A549 (cell line): ENCODE measurements around the gene MLANA. TPM values are rescaled to one million over a fixed set of nuclear protein-coding genes. Genes with fewer than 3 reads are reported as not detected.

Experiments
- ATAC-seq, 2 experiments: fragments of 200-7000 bp in 1 of 2; fragments of >200 bp in 1 of 2; cut with Nextera tagmentation in 1 of 2; cut with Tn5 transposase in 1 of 2; 3 replicates each; pipeline versions ENCODE4 v1.8.0 to v1.9.1; 2018 to 2020; ENCODE audit warnings: mild to moderate bottlenecking in 1 of 2, moderate library complexity in 1 of 2
- CTCF ChIA-PET: fragments of 300-600 bp; sonication (Branson Sonifier 250); formaldehyde crosslinking; extraction: SDS; loops from one replicate; lab custom pipeline; 2021; ENCODE audit warnings: antibody characterized with exemption, inconsistent platforms; lab: Yijun Ruan, JAX
- POLR2A ChIA-PET: fragments of 350-600 bp; formaldehyde crosslinking; extraction: SDS; loops from one replicate; lab custom pipeline; 2021; ENCODE audit warnings: antibody characterized with exemption, inconsistent platforms; lab: Yijun Ruan, JAX
- DNase-seq, 2 experiments: peaks; one replicate each; pipeline versions ENCODE4 v3.0.0 to v3.0.0-alpha.2; 2011 to 2016; ENCODE audit warnings: low read depth in 1 of 2, low spot score in 1 of 2
- FAIRE-seq: peaks from 2 replicates; lab custom pipeline; 2011; peaks lifted over from hg19 to GRCh38; lab: Jason Lieb, UNC
- H3K27ac ChIP-seq, 2 experiments: fragments of >200 bp; sonication (Bioruptor Twin); formaldehyde crosslinking; 3 replicates each; pipeline ENCODE4 v1.5.1; 2016 to 2017
- H3K4me1 ChIP-seq: fragments of >200 bp; sonication (Bioruptor Twin); formaldehyde crosslinking; 3 replicates; pipeline ENCODE4 v1.6.1; 2016
- H3K4me2 ChIP-seq: fragments of >200 bp; sonication (Bioruptor Twin); formaldehyde crosslinking; 3 replicates; pipeline ENCODE4 v1.6.1; 2016
- H3K4me3 ChIP-seq: fragments of >200 bp; sonication (Bioruptor Twin); formaldehyde crosslinking; 3 replicates; pipeline ENCODE4 v1.5.1; 2016
- H3K9me3 ChIP-seq: fragments of >200 bp; sonication (Bioruptor Twin); formaldehyde crosslinking; 3 replicates; pipeline ENCODE4 v1.6.1; 2016
- CBX2 ChIP-seq: fragments of 200-600 bp; sonication (generic); IDR thresholded peaks from 2 replicates; pipeline ENCODE4 v1.6.1; 2016; ENCODE audit warnings: low read depth, mild to moderate bottlenecking, borderline replicate concordance
- CEBPB ChIP-seq, 2 experiments: fragments of >200 bp in 1 of 2; sonication (Bioruptor Twin) in 1 of 2; formaldehyde crosslinking in 1 of 2; IDR thresholded peaks; 2 replicates each; pipeline ENCODE4 v1.6.1; 2012 to 2016
- EP300 ChIP-seq, 2 experiments: fragments of >200 bp; sonication (Bioruptor Twin); formaldehyde crosslinking; IDR thresholded peaks; 2 replicates in 1 of 2; 3 replicates in 1 of 2; pipeline ENCODE4 v1.6.1; 2016 to 2017
- HEYL ChIP-seq: fragments of 250-450 bp; sonication (Bioruptor Pico); IDR thresholded peaks from 2 replicates; pipeline ENCODE4 v1.8.0; 2021; ENCODE audit warnings: mild to moderate bottlenecking, moderate library complexity
- JUN ChIP-seq, 2 experiments: fragments of >200 bp; sonication (Bioruptor Twin); formaldehyde crosslinking; IDR thresholded peaks; 2 replicates in 1 of 2; 3 replicates in 1 of 2; pipeline ENCODE4 v1.6.1; 2016 to 2017
- MAFK ChIP-seq: fragments of 450-650 bp; IDR thresholded peaks from 2 replicates; pipeline ENCODE4 v1.6.1; 2014; ENCODE audit not compliant: partially characterized antibody
- MAZ ChIP-seq: fragments of 150-350 bp; IDR thresholded peaks from 2 replicates; pipeline ENCODE4 v1.6.1; 2014; ENCODE audit warnings: antibody characterized with exemption, low read depth, low read length, borderline replicate concordance
- MYC ChIP-seq: IDR thresholded peaks from 2 replicates; pipeline ENCODE4 v1.6.1; 2012; ENCODE audit warnings: mild to moderate bottlenecking, inconsistent platforms, low read length, improper control_type of control experiment, borderline replicate concordance
- NPAS2 ChIP-seq: fragments of 250-450 bp; sonication (Bioruptor Pico); IDR thresholded peaks from 2 replicates; pipeline ENCODE4 v1.8.0; 2022; ENCODE audit warnings: mild to moderate bottlenecking, moderate library complexity, borderline replicate concordance
- NR3C1 ChIP-seq: fragments of >200 bp; sonication (Bioruptor Twin); formaldehyde crosslinking; IDR thresholded peaks from 3 replicates; pipeline ENCODE4 v1.6.1; 2017
- POLR2AphosphoS2 ChIP-seq: conservative IDR thresholded peaks from 2 replicates; pipeline ENCODE4 v1.6.1; 2012; ENCODE audit warnings: low read length, improper control_type of control experiment, inconsistent platforms
- RAD21 ChIP-seq, 2 experiments: fragments of >200 bp in 1 of 2; sonication (Bioruptor Twin) in 1 of 2; formaldehyde crosslinking in 1 of 2; IDR thresholded peaks in 1 of 2; conservative IDR thresholded peaks in 1 of 2; 2 replicates in 1 of 2; 3 replicates in 1 of 2; pipeline ENCODE4 v1.6.1; 2012 to 2018; ENCODE audit warnings: inconsistent platforms in 1 of 2
- RCOR1 ChIP-seq: fragments of 150-350 bp; IDR thresholded peaks from 2 replicates; pipeline ENCODE4 v1.6.1; 2014; ENCODE audit warnings: antibody characterized with exemption, low read length, low read depth
- WGBS: methylation state at CpG from one replicate; pipeline ENCODE4 v1.1.6; 2017; ENCODE audit errors: missing lambda C conversion rate; 5-methylcytosine and 5-hydroxymethylcytosine counted together
- polyA plus RNA-seq, 4 experiments: library from polyadenylated mRNA; depleted of rRNA in 3 of 4; stranded (reverse); fragments of >200 nt; fragmentation: RNase III in 1 of 4; extraction: RNeasy Plus Mini Kit Qiagen cat#74134 plus additional on column Dnase treatment in 1 of 4; gene quantifications; 2 replicates in 3 of 4; 3 replicates in 1 of 4; pipeline ENCODE4 v1.2.3, GENCODE V29; 2011 to 2017
- TF ChIP-seq, protein P1 (sequence below): IDR thresholded peaks from 2 replicates; pipeline ENCODE4 v1.6.1; 2012; ENCODE audit warnings: low read depth, borderline replicate concordance
- TF ChIP-seq, protein P2 (sequence below): fragments of 200-600 bp; sonication (generic); IDR thresholded peaks from 2 replicates; pipeline ENCODE4 v1.6.1; 2016; ENCODE audit warnings: antibody characterized with exemption, mild to moderate bottlenecking, moderate library complexity
- TF ChIP-seq, protein P3 (sequence below): fragments of >200 bp; sonication (Bioruptor Twin); formaldehyde crosslinking; IDR thresholded peaks from 3 replicates; pipeline ENCODE4 v1.6.1; 2016
- TF ChIP-seq, protein P4 (sequence below): fragments of 450-650 bp; IDR thresholded peaks from 2 replicates; pipeline ENCODE4 v1.6.1; 2014; ENCODE audit warnings: antibody characterized with exemption
- TF ChIP-seq, protein P5 (sequence below): IDR thresholded peaks from 2 replicates; pipeline ENCODE4 v1.6.1; 2012
- TF ChIP-seq, protein P6 (sequence below): fragments of 150-350 bp; IDR thresholded peaks from 2 replicates; pipeline ENCODE4 v1.6.1; 2014; ENCODE audit warnings: low read depth, mild to moderate bottlenecking, low read length

The MLANA gene
- polyA plus RNA-seq, 2 of the 4 experiments (the other 2 are of a cell fraction): not detected

DNA sequence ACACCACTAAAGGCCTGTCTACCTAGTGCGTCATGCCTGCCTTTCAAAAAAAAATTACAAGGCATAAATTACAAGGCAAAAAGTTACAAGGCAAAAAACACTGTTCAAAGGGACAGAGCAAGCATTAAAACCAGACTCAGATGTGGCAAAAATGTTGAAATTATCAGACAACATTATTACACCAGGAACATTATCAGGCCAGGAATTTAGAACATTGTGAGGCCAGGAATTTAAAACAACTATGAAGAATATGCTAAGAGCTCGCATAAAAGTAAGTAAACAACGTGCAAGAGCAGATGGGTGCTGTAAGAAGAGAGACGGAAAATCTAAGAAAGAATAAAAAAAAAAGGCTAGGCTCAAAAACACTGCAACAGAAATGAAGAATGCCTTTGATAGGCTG is 18.2 kb upstream of the MLANA start:
- no peak overlapping the region for H3K27ac ChIP-seq
- no peak overlapping the region for H3K4me3 ChIP-seq
- POLR2A ChIA-PET: no interaction called here
- no peak for DNase-seq
- no peaks in the 10 kb centered on the region for H3K9me3 ChIP-seq
- TF ChIP-seq HEYL (CRISPR knock-in tag) (no peak), CEBPB (IDR thresholded peaks at IDR 0.05) (no peak), POLR2AphosphoS2 (no peak), RCOR1 (no peak), JUN (IDR thresholded peaks at IDR 0.05) (no peak), EP300 (IDR thresholded peaks at IDR 0.05) (no peak), NR3C1 (no peak), MAFK (no peak), MAZ (no peak), NPAS2 (CRISPR knock-in tag) (no peak)
- TF ChIP-seq, protein P1, sequence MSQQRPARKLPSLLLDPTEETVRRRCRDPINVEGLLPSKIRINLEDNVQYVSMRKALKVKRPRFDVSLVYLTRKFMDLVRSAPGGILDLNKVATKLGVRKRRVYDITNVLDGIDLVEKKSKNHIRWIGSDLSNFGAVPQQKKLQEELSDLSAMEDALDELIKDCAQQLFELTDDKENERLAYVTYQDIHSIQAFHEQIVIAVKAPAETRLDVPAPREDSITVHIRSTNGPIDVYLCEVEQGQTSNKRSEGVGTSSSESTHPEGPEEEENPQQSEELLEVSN: no peak
- TF ChIP-seq, protein P2, sequence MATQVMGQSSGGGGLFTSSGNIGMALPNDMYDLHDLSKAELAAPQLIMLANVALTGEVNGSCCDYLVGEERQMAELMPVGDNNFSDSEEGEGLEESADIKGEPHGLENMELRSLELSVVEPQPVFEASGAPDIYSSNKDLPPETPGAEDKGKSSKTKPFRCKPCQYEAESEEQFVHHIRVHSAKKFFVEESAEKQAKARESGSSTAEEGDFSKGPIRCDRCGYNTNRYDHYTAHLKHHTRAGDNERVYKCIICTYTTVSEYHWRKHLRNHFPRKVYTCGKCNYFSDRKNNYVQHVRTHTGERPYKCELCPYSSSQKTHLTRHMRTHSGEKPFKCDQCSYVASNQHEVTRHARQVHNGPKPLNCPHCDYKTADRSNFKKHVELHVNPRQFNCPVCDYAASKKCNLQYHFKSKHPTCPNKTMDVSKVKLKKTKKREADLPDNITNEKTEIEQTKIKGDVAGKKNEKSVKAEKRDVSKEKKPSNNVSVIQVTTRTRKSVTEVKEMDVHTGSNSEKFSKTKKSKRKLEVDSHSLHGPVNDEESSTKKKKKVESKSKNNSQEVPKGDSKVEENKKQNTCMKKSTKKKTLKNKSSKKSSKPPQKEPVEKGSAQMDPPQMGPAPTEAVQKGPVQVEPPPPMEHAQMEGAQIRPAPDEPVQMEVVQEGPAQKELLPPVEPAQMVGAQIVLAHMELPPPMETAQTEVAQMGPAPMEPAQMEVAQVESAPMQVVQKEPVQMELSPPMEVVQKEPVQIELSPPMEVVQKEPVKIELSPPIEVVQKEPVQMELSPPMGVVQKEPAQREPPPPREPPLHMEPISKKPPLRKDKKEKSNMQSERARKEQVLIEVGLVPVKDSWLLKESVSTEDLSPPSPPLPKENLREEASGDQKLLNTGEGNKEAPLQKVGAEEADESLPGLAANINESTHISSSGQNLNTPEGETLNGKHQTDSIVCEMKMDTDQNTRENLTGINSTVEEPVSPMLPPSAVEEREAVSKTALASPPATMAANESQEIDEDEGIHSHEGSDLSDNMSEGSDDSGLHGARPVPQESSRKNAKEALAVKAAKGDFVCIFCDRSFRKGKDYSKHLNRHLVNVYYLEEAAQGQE: no peak
- TF ChIP-seq, protein P3, sequence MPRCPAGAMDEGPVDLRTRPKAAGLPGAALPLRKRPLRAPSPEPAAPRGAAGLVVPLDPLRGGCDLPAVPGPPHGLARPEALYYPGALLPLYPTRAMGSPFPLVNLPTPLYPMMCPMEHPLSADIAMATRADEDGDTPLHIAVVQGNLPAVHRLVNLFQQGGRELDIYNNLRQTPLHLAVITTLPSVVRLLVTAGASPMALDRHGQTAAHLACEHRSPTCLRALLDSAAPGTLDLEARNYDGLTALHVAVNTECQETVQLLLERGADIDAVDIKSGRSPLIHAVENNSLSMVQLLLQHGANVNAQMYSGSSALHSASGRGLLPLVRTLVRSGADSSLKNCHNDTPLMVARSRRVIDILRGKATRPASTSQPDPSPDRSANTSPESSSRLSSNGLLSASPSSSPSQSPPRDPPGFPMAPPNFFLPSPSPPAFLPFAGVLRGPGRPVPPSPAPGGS: no peak
- TF ChIP-seq, protein P4, sequence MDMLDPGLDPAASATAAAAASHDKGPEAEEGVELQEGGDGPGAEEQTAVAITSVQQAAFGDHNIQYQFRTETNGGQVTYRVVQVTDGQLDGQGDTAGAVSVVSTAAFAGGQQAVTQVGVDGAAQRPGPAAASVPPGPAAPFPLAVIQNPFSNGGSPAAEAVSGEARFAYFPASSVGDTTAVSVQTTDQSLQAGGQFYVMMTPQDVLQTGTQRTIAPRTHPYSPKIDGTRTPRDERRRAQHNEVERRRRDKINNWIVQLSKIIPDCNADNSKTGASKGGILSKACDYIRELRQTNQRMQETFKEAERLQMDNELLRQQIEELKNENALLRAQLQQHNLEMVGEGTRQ: no peak
- no peak overlapping the region for H3K4me2 ChIP-seq
- CTCF ChIA-PET: interaction anchor here (1.0 to 6.5 kb wide), 3 partner anchors 14 to 40 kb away, joined by 3 to 64 read pairs (median 9); partner anchors contain the start of gene ERMP1
- no peak for ATAC-seq
- 64% methylated on average over 4 of the region's 4 CpGs for WGBS
- H3K4me1 ChIP-seq: 0 out of 3 replicates have a peak, but pooled peaks cover 5% of the 10 kb centered on the region
- no peak for FAIRE-seq

DNA sequence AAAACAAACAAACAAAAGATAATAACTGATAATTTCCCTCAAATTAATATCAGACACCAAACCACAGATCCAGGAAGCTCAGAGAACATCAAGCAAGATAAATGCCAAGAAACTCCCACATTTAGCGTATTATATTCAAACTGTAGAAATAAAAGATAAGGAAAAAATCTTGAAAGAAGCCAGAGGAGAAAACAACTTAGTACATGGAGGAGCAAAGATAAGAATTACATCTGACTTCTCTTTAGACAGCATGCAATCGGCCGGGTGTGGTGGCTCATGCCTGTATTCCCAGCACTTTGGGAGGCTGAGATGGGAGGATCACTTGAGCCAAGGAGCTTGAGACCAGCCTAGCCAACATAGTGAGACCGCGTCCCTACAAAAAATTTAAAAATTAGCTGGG is 17.2 kb upstream of the MLANA start:
- CTCF ChIA-PET: interaction anchor here (1.0 to 6.5 kb wide), 2 partner anchors 13 to 40 kb away, joined by 3 to 64 read pairs; partner anchors contain the start of gene ERMP1
- POLR2A ChIA-PET: no interaction called here
- FAIRE-seq (no peak), ATAC-seq (no peak), DNase-seq (no peak)
- Histone ChIP-seq H3K4me2 (no peak overlapping the region), H3K9me3 (no peaks in the 10 kb centered on the region), H3K4me1 (peaks cover 14% of the 10 kb centered on the region; the same call in 2 of the 3 replicates), H3K4me3 (no peak overlapping the region), H3K27ac (no peak overlapping the region)
- no peak for TF ChIP-seq CBX2
- TF ChIP-seq, protein P5, sequence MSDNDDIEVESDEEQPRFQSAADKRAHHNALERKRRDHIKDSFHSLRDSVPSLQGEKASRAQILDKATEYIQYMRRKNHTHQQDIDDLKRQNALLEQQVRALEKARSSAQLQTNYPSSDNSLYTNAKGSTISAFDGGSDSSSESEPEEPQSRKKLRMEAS: no peak
- TF ChIP-seq, protein P6, sequence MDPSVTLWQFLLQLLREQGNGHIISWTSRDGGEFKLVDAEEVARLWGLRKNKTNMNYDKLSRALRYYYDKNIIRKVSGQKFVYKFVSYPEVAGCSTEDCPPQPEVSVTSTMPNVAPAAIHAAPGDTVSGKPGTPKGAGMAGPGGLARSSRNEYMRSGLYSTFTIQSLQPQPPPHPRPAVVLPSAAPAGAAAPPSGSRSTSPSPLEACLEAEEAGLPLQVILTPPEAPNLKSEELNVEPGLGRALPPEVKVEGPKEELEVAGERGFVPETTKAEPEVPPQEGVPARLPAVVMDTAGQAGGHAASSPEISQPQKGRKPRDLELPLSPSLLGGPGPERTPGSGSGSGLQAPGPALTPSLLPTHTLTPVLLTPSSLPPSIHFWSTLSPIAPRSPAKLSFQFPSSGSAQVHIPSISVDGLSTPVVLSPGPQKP: no peak
- no peak for TF ChIP-seq NPAS2 (CRISPR knock-in tag)
- TF ChIP-seq, protein P1: no peak
- no peak for TF ChIP-seq MYC
- no peak for TF ChIP-seq RAD21 (conservative IDR thresholded peaks at IDR 0.05 in 1 of 2, IDR thresholded peaks at IDR 0.05 in 1 of 2)
- no peak for TF ChIP-seq EP300 (IDR thresholded peaks at IDR 0.05)
- WGBS: 92% methylated on average over 5 of the region's 5 CpGs
